A549 treated with Hydrocortisone at 1 μM for 4 hours (cell line): ENCODE data around the gene HSP90AA1. TPM values are rescaled to one million over a fixed set of nuclear protein-coding genes. Genes with fewer than 3 reads are reported as not detected.

Experiments
- total RNA-seq: library from RNA; stranded (reverse); fragments of 200-300 nt; extraction: Qiagen RNA extraction; gene quantifications from 5 replicates; pipeline ENCODE4 v1.2.3, GENCODE V29; 2022

Gene HSP90AA1
- 637 to 1,221 TPM (median 735 TPM) in 5 replicates for total RNA-seq

DNA sequence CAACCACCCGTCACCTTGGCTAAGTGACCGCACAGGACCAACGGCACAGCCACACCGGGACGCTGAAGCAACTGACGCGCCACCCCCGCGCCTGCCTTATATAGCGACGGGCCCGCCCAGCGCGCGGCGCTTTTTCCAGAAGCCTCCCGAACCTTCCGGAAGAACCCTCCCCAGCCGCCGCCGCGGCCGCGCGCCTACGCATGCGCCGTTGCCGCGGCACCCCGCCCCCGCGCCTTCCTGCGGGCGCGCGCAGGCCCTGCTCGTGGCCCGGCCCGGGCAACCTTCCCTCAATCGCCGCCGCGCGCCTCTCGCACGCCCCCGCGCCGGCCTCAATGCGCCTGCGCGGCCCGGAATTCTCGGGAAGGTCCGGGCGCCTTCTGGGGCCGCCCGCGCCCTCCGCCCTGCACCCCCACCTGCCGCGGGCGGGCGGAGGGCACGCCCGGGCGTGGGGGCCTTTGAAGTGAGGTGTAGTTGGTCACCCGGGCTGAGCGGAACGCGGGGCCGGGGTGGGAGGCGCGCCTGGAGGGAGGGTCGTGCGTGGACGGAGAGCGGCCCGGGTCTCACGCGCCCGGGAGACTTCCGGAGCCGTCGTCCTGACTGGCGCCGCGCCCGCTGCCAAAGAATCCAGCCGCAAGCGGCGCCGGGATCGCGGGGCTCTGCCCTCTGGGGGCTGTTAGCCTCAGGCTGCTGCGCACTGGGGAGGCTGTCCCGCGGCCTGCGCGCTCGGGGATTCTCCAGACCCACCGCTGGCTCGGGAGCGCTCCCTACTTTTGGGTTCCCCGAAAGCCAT, at the start of gene HSP90AA1:
TSS of gene HSP90AA1 (minus strand) at position 73 of the 790 bp plus-strand sequence. CDS start 666 bp downstream, outside the sequence.

Other genes starting within 250 kb of the HSP90AA1 start
- gene DYNC1H1, start 122.5 kb downstream of the HSP90AA1 start, total RNA-seq, result 192 to 225 TPM (median 206 TPM) in 5 replicates
- gene WDR20, start 52.9 kb upstream of the HSP90AA1 start, total RNA-seq, result 20.0 to 22.4 TPM (median 21.7 TPM) in 5 replicates
- 18.0 to 22.0 TPM (median 20.6 TPM) in 5 replicates for gene MOK, start 218.1 kb upstream of the HSP90AA1 start, total RNA-seq
- gene ZNF839, start 232.7 kb upstream of the HSP90AA1 start, total RNA-seq, result 6.0 to 7.0 TPM (median 6.3 TPM) in 5 replicates